Calu3 (cell line): ENCODE measurements around the gene ESR2. TPM values are rescaled to one million over a fixed set of nuclear protein-coding genes. Genes with fewer than 3 reads are reported as not detected.

Experiments
- BruUV-seq: library from RNA; stranded (reverse); fragments of 400-500 nt; replicated peaks from 2 replicates; lab custom pipeline; 2021; lab: Mats Ljungman, UMichigan
- CTCF ChIA-PET: fragments of 300-600 bp; sonication (Branson Sonifier 250); formaldehyde crosslinking; loops from one replicate; lab custom pipeline; 2022; ENCODE audit warnings: antibody characterized with exemption; lab: Charles Lee
- DNase-seq: peaks from one replicate; pipeline ENCODE4 v3.0.0; 2022
- H3K27ac Mint-ChIP-seq: one replicate; pipeline ENCODE4 v1.8.0; 2022; ENCODE audit warnings: mixed read lengths; ENCODE audit not compliant: unreplicated experiment
- H3K27me3 Mint-ChIP-seq: one replicate; pipeline ENCODE4 v1.8.0; 2022; ENCODE audit warnings: mixed read lengths; ENCODE audit not compliant: unreplicated experiment
- H3K36me3 Mint-ChIP-seq: one replicate; pipeline ENCODE4 v1.8.0; 2022; ENCODE audit warnings: mild to moderate bottlenecking, moderate library complexity, mixed read lengths; ENCODE audit not compliant: insufficient read depth, unreplicated experiment
- H3K4me1 Mint-ChIP-seq: one replicate; pipeline ENCODE4 v1.8.0; 2022; ENCODE audit warnings: mild to moderate bottlenecking, low read depth, mixed read lengths; ENCODE audit not compliant: unreplicated experiment
- H3K4me3 Mint-ChIP-seq: one replicate; pipeline ENCODE4 v1.8.0; 2022; ENCODE audit warnings: mild to moderate bottlenecking, low read depth, moderate library complexity, mixed read lengths; ENCODE audit not compliant: unreplicated experiment
- H3K9me3 Mint-ChIP-seq: one replicate; pipeline ENCODE4 v1.8.0; 2022; ENCODE audit warnings: low read depth, mixed read lengths; ENCODE audit not compliant: unreplicated experiment
- CTCF ChIP-seq: fragments of 200-600 bp; IDR thresholded peaks from one replicate; pipeline ENCODE4 v1.8.0; 2022; ENCODE audit warnings: antibody characterized with exemption; ENCODE audit not compliant: unreplicated experiment
- intact Hi-C: fragments of 100-400 bp; cut with micrococcal nuclease; formaldehyde crosslinking; loops from one replicate; pipeline ENCODE4 v1.10.0; 2022; ENCODE audit not compliant: unreplicated experiment
- total RNA-seq: library from RNA; stranded (reverse); gene quantifications from 2 replicates; pipeline ENCODE4 v1.2.3, GENCODE V29; 2022

The ESR2 gene
- total RNA-seq, 1 experiment from 2014 or later = not detected

- Mint-ChIP-seq H3K4me1 (peaks cover 11% of the 10 kb centered on the region), H3K4me3 (no peak overlapping the region), H3K9me3 (no peaks in the 10 kb centered on the region), H3K36me3 (peaks cover 33% of the 10 kb centered on the region), H3K27ac (no peak overlapping the region), H3K27me3 (no peaks in the 10 kb centered on the region)
- intact Hi-C loops = loop anchor here (5.0 kb wide), 1 partner anchor 52 kb away; no protein-coding TSS in a partner anchor
- no peak for TF ChIP-seq CTCF
- CTCF ChIA-PET = no interaction called here
- no TSS peak for BruUV-seq
- DNase-seq = no peak
Observed at GRCh38 chr14:64114166-64114565, 180.0 kb downstream of the ESR2 start.

- no TSS peak for BruUV-seq
- no peak for TF ChIP-seq CTCF
- Mint-ChIP-seq H3K9me3 (no peaks in the 10 kb centered on the region), H3K27me3 (no peaks in the 10 kb centered on the region), H3K4me1 (peaks cover 13% of the 10 kb centered on the region), H3K27ac (no peak overlapping the region), H3K4me3 (no peak overlapping the region), H3K36me3 (peaks cover 26% of the 10 kb centered on the region)
- intact Hi-C loops = loop anchor here (5.0 kb wide), 1 partner anchor 51 kb away; no protein-coding TSS in a partner anchor
- CTCF ChIA-PET = no interaction called here
- DNase-seq = no peak
Observed at GRCh38 chr14:64112867-64113678, 181.1 kb downstream of the ESR2 start.

- no peak for DNase-seq
- H3K9me3 Mint-ChIP-seq = no peaks in the 10 kb centered on the region
Observed at GRCh38 chr14:64110802-64111201, 183.4 kb downstream of the ESR2 start.

More at GRCh38 chr14:64110802-64111201, 183.4 kb downstream of the ESR2 start:
- peaks cover 13% of the 10 kb centered on the region for H3K4me1 Mint-ChIP-seq
- no peaks in the 10 kb centered on the region for H3K27me3 Mint-ChIP-seq
- peaks cover 36% of the 10 kb centered on the region for H3K36me3 Mint-ChIP-seq
- intact Hi-C loops = loop anchor here (5.0 kb wide), 1 partner anchor 49 kb away; no protein-coding TSS in a partner anchor
- no peak overlapping the region for H3K27ac Mint-ChIP-seq
- no TSS peak for BruUV-seq
- no peak for TF ChIP-seq CTCF
- no peak overlapping the region for H3K4me3 Mint-ChIP-seq
- CTCF ChIA-PET = interaction anchor here (0.7 kb wide), 3 partner anchors 57 to 244 kb away, joined by 3 to 4 read pairs (median 3); no protein-coding TSS in a partner anchor
